G401 (cell line): ENCODE data around the gene BCKDK. TPM values are rescaled to one million over a fixed set of nuclear protein-coding genes. Genes with fewer than 3 reads are reported as not detected.

ENCODE experiments used
- DNase-seq: peaks from one replicate; pipeline ENCODE4 v3.0.0-alpha.2; 2015; ENCODE audit warnings: low spot score
- in situ Hi-C: cut with HindIII; loops from 2 replicates; pipeline ENCODE4 v1.10.0; 2016; ENCODE audit warnings: low sequenced_read_pairs, mixed read lengths
- total RNA-seq: library from RNA; depleted of rRNA; stranded (reverse); fragments of >200 nt; shearing (Covaris generic); gene quantifications from 2 replicates; pipeline ENCODE4 v1.2.3, GENCODE V29; 2014

The BCKDK gene
- total RNA-seq, 1 experiment from 2014 or later, result 52.5 TPM

GRCh38 chr16:31114468-31114867 is 6.3 kb downstream of the BCKDK start:
- no peak for DNase-seq
- in situ Hi-C loops, result no loop called here

GRCh38 chr16:31117384-31118222 is 9.4 kb downstream of the BCKDK start, which contains the start of gene KAT8:
KAT8 (plus strand) TSS chr16:31117664; CDS start chr16:31117682, 18 bp downstream.
- in situ Hi-C loops, result no loop called here
- DNase-seq, result peak; percentile 99

GRCh38 chr16:31118223-31119155 is 10.3 kb downstream of the BCKDK start:
- in situ Hi-C loops, result no loop called here
- DNase-seq, result no peak

GRCh38 chr16:31120129-31120528 is 11.9 kb downstream of the BCKDK start:
- no peak for DNase-seq
- in situ Hi-C loops, result no loop called here

- DNase-seq, result no peak
- in situ Hi-C loops, result no loop called here
Observed at GRCh38 chr16:31125844-31126243, 17.7 kb downstream of the BCKDK start.

GRCh38 chr16:31127182-31127581 is 19.0 kb downstream of the BCKDK start:
- DNase-seq, result no peak
- in situ Hi-C loops, result no loop called here

GRCh38 chr16:31128711-31129567 is 20.8 kb downstream of the BCKDK start:
- in situ Hi-C loops, result no loop called here
- no peak for DNase-seq

- in situ Hi-C loops, result no loop called here
- DNase-seq, result peak; percentile 33
Observed at GRCh38 chr16:31129568-31130335, 21.6 kb downstream of the BCKDK start.

GRCh38 chr16:31130336-31130891 is 22.2 kb downstream of the BCKDK start:
- in situ Hi-C loops, result no loop called here
- DNase-seq, result no peak

GRCh38 chr16:31130899-31131298 is 22.7 kb downstream of the BCKDK start:
- in situ Hi-C loops, result no loop called here
- DNase-seq, result no peak

- no peak for DNase-seq
- in situ Hi-C loops, result no loop called here
Observed at GRCh38 chr16:31131416-31131815, 23.2 kb downstream of the BCKDK start.

- in situ Hi-C loops, result no loop called here
- no peak for DNase-seq
Observed at GRCh38 chr16:31131841-31132271, 23.7 kb downstream of the BCKDK start.

- no peak for DNase-seq
- in situ Hi-C loops, result no loop called here
Observed at GRCh38 chr16:31132303-31132979, 24.3 kb downstream of the BCKDK start.

- in situ Hi-C loops, result no loop called here
- no peak for DNase-seq
Observed at GRCh38 chr16:31133046-31133501, 24.9 kb downstream of the BCKDK start.

- DNase-seq, result no peak
- in situ Hi-C loops, result no loop called here
Observed at GRCh38 chr16:31134091-31134571, 25.9 kb downstream of the BCKDK start.

- DNase-seq, result peak; percentile 13
- in situ Hi-C loops, result no loop called here
Observed at GRCh38 chr16:31134625-31135534, 26.7 kb downstream of the BCKDK start.
